Ovary (tissue), 3 donors: ENCODE measurements around the gene LCE2A.

Source experiments
- CTCF ChIP-seq, 3 donors: fragments of 450-650 bp in 2 of 3; fragments of 200-600 bp in 1 of 3; IDR thresholded peaks; one replicate each; pipeline versions ENCODE4 v1.5.1 to v1.8.0; 2016 to 2022; ENCODE audit warnings: antibody characterized with exemption in 3 of 3, mild to moderate bottlenecking in 1 of 3
- EP300 ChIP-seq: sonication (generic); formaldehyde crosslinking; IDR thresholded peaks from one replicate; pipeline ENCODE4 v1.6.1; 2017; ENCODE audit warnings: antibody characterized with exemption
- POLR2A ChIP-seq: fragments of 450-650 bp; IDR thresholded peaks from one replicate; pipeline ENCODE4 v1.6.1; 2017; ENCODE audit warnings: antibody characterized with exemption, mild to moderate bottlenecking, moderate library complexity
- donor health status: DM: no; HTN: no; CAD: no.

DNA sequence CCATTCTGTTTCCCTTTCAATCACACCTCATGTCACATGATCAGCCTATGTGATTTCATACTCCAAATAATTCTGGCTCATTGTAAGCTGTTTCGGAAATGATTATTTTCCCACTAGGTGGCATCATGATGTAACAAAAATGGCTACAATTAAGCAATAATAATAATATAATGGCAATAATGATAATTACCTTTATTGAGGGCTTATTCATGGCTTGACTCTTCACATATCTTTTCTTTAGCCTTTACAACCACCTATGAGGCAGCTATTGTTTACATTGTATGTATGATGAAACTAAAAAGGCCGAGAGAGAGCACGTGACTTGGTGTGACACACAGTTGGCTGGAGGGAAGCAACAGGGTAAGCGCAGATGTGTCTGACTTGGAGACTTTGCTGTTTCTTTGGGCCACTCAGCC is 47.2 kb downstream of the LCE2A start:
- TF ChIP-seq EP300 (no peak), CTCF (IDR thresholded peaks at IDR 0.05) (no peak), POLR2A (no peak)
